ENCODE results near the gene SUCO. TPM values are rescaled to one million over a fixed set of nuclear protein-coding genes. Genes with fewer than 3 reads are reported as not detected.

The SUCO gene
- total RNA-seq, 1 experiment from 2014 or later = 32.9 TPM

- no peaks in the 10 kb centered on the region for H3K9me3 ChIP-seq (ENCODE audit: low read depth, low read length, poor library complexity, severe bottlenecking)
- BruUV-seq (replicated peaks) = no TSS peak
- TF ChIP-seq CTCF (conservative IDR thresholded peaks at IDR 0.05; ENCODE audit: low read depth, low read length) = no peak
- TF ChIP-seq EZH2 (IDR thresholded peaks at IDR 0.05; ENCODE audit: borderline replicate concordance, low read depth, low read length, poor library complexity, severe bottlenecking) = no peak
- ChIA-PET CTCF (no interaction called here), POLR2A (ENCODE audit: low non-redundant PET) (no interaction called here)
- intact Hi-C loops (cut with micrococcal nuclease; ENCODE audit: unreplicated experiment) = no loop called here
- H3K4me3 ChIP-seq (ENCODE audit: low read depth, low read length, poor library complexity, severe bottlenecking) = no peak overlapping the region
- H3K36me3 ChIP-seq (ENCODE audit: insufficient read depth, low read length, poor library complexity, severe bottlenecking) = peaks cover 8% of the 10 kb centered on the region
- DNase-seq (ENCODE audit: low spot score) = no peak
- H3K4me1 ChIP-seq (ENCODE audit: insufficient read depth, low read length, poor library complexity, severe bottlenecking) = no peaks in the 10 kb centered on the region
- H3K27me3 ChIP-seq (replicated peaks; ENCODE audit: insufficient read depth, low read depth, low read length, poor library complexity) = no peaks in the 10 kb centered on the region
- no peak overlapping the region for H3K27ac ChIP-seq (ENCODE audit: low read depth, low read length, poor library complexity, severe bottlenecking)
These were observed 34.8 kb downstream of the SUCO start for GRCh38 chr1:172567720-172568119.

- H3K4me3 ChIP-seq (ENCODE audit: low read depth, low read length, poor library complexity, severe bottlenecking) = no peak overlapping the region
- ChIA-PET CTCF (no interaction called here), POLR2A (ENCODE audit: low non-redundant PET) (no interaction called here)
These were observed 41.1 kb downstream of the SUCO start for GRCh38 chr1:172574080-172574479.

GRCh38 chr1:172578586-172578985 is 45.6 kb downstream of the SUCO start:
- intact Hi-C loops (cut with micrococcal nuclease; ENCODE audit: unreplicated experiment) = no loop called here
- Histone ChIP-seq H3K4me3 (ENCODE audit: low read depth, low read length, poor library complexity, severe bottlenecking) (no peak overlapping the region), H3K4me1 (ENCODE audit: insufficient read depth, low read length, poor library complexity, severe bottlenecking) (peaks cover 10% of the 10 kb centered on the region), H3K9me3 (ENCODE audit: low read depth, low read length, poor library complexity, severe bottlenecking) (no peaks in the 10 kb centered on the region), H3K36me3 (ENCODE audit: insufficient read depth, low read length, poor library complexity, severe bottlenecking) (no peaks in the 10 kb centered on the region), H3K27ac (ENCODE audit: low read depth, low read length, poor library complexity, severe bottlenecking) (no peak overlapping the region), H3K27me3 (replicated peaks; ENCODE audit: insufficient read depth, low read depth, low read length, poor library complexity) (no peaks in the 10 kb centered on the region)
- ChIA-PET CTCF (no interaction called here), POLR2A (ENCODE audit: low non-redundant PET) (no interaction called here)
- DNase-seq (ENCODE audit: low spot score) = peak; percentile 16
- BruUV-seq (replicated peaks) = no TSS peak
- TF ChIP-seq CTCF (conservative IDR thresholded peaks at IDR 0.05; ENCODE audit: low read depth, low read length) (no peak), EZH2 (IDR thresholded peaks at IDR 0.05; ENCODE audit: borderline replicate concordance, low read depth, low read length, poor library complexity, severe bottlenecking) (no peak)

More at GRCh38 chr1:172574080-172574479, 41.1 kb downstream of the SUCO start:
- no peaks in the 10 kb centered on the region for H3K9me3 ChIP-seq (ENCODE audit: low read depth, low read length, poor library complexity, severe bottlenecking)
- H3K4me1 ChIP-seq (ENCODE audit: insufficient read depth, low read length, poor library complexity, severe bottlenecking) = peaks cover 10% of the 10 kb centered on the region
- BruUV-seq (replicated peaks) = no TSS peak
- H3K27ac ChIP-seq (ENCODE audit: low read depth, low read length, poor library complexity, severe bottlenecking) = no peak overlapping the region
- no peaks in the 10 kb centered on the region for H3K27me3 ChIP-seq (replicated peaks; ENCODE audit: insufficient read depth, low read depth, low read length, poor library complexity)
- no peak for DNase-seq (ENCODE audit: low spot score)
- intact Hi-C loops (cut with micrococcal nuclease; ENCODE audit: unreplicated experiment) = no loop called here
- TF ChIP-seq CTCF (conservative IDR thresholded peaks at IDR 0.05; ENCODE audit: low read depth, low read length) (no peak), EZH2 (IDR thresholded peaks at IDR 0.05; ENCODE audit: borderline replicate concordance, low read depth, low read length, poor library complexity, severe bottlenecking) (no peak)
- H3K36me3 ChIP-seq (ENCODE audit: insufficient read depth, low read length, poor library complexity, severe bottlenecking) = peaks cover 5% of the 10 kb centered on the region
